PFSK-1 (cell line): ENCODE results near the gene CDK10.
A peak's percentile ranks its signal among the peaks of the same experiment; 100 is the strongest.

ENCODE experiments used
- SIN3A ChIP-seq: IDR thresholded peaks from 2 replicates; pipeline ENCODE4 v1.6.1; 2012; ENCODE audit warnings: mild to moderate bottlenecking, low read length, moderate library complexity, borderline replicate concordance; ENCODE audit not compliant: insufficient read depth
- TAF1 ChIP-seq: IDR thresholded peaks from 2 replicates; pipeline ENCODE4 v1.6.1; 2012; ENCODE audit warnings: low read length, control low read depth, borderline replicate concordance; ENCODE audit not compliant: insufficient read depth
- TF ChIP-seq, protein P1 (sequence below), 2 experiments: IDR thresholded peaks; 2 replicates each; pipeline versions ENCODE4 v1.6.1 to v1.8.0; 2011 to 2012; ENCODE audit warnings: low read depth in 2 of 2, low read length in 2 of 2, control low read depth in 1 of 2, inconsistent platforms in 1 of 2, mild to moderate bottlenecking in 1 of 2, moderate library complexity in 1 of 2; ENCODE audit not compliant: insufficient read depth in 1 of 2

DNA sequence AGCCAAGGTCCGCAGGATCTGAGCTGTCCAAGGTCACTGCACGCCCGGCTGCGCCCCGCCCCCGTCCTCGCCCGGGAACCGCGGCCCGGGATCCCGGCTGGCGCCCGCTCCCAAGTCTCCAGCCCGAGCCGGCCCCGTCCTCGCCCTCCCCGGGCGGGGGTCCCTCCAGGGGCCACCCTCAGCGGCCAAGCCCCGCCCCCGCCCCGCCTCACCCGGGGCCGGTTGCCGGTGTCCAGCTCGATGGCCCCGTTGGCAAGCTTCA lies 34.0 kb downstream of the CDK10 start:
- TF ChIP-seq, protein P1, sequence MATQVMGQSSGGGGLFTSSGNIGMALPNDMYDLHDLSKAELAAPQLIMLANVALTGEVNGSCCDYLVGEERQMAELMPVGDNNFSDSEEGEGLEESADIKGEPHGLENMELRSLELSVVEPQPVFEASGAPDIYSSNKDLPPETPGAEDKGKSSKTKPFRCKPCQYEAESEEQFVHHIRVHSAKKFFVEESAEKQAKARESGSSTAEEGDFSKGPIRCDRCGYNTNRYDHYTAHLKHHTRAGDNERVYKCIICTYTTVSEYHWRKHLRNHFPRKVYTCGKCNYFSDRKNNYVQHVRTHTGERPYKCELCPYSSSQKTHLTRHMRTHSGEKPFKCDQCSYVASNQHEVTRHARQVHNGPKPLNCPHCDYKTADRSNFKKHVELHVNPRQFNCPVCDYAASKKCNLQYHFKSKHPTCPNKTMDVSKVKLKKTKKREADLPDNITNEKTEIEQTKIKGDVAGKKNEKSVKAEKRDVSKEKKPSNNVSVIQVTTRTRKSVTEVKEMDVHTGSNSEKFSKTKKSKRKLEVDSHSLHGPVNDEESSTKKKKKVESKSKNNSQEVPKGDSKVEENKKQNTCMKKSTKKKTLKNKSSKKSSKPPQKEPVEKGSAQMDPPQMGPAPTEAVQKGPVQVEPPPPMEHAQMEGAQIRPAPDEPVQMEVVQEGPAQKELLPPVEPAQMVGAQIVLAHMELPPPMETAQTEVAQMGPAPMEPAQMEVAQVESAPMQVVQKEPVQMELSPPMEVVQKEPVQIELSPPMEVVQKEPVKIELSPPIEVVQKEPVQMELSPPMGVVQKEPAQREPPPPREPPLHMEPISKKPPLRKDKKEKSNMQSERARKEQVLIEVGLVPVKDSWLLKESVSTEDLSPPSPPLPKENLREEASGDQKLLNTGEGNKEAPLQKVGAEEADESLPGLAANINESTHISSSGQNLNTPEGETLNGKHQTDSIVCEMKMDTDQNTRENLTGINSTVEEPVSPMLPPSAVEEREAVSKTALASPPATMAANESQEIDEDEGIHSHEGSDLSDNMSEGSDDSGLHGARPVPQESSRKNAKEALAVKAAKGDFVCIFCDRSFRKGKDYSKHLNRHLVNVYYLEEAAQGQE (IDR thresholded peaks at IDR 0.05; ENCODE audit: insufficient read depth in 1 of 2, low read depth in 2 of 2, low read length in 2 of 2): peak; percentile 53 to 57; a peak in 1 of 4 replicates
- TF ChIP-seq TAF1 (no peak), SIN3A (no peak; the same call in 1 of the 2 replicates)
